Osteoblast (primary cell): ENCODE results near the gene SEC14L6. TPM values are rescaled to one million over a fixed set of nuclear protein-coding genes. Genes with fewer than 3 reads are reported as not detected.
"Not testable (repeated sequence)": the region's sequence is repeated elsewhere in the genome, so short reads cannot be mapped to it uniquely, and the experiment has no call there.

Experiments used
- DNase-seq: peaks from one replicate; pipeline ENCODE4 v3.0.0; 2011; ENCODE audit warnings: low spot score, mixed read lengths; ENCODE audit not compliant: insufficient read length; ENCODE audit errors: missing footprints
- H2AFZ ChIP-seq: 2 replicates; pipeline ENCODE4 v1.6.0; 2011; ENCODE audit warnings: mild to moderate bottlenecking, low read length
- H3K27ac ChIP-seq: 2 replicates; pipeline ENCODE4 v1.5.1; 2011; ENCODE audit warnings: mild to moderate bottlenecking, low read depth, low read length, moderate library complexity
- H3K27me3 ChIP-seq: 2 replicates; pipeline ENCODE4 v1.6.0; 2012; ENCODE audit warnings: mild to moderate bottlenecking, control low read depth, inconsistent platforms, low read length, moderate library complexity; ENCODE audit not compliant: insufficient read depth
- H3K36me3 ChIP-seq: 2 replicates; pipeline ENCODE4 v1.5.1; 2011; ENCODE audit warnings: mild to moderate bottlenecking, low read length, control low read depth, moderate library complexity; ENCODE audit not compliant: insufficient read depth
- H3K4me1 ChIP-seq: 2 replicates; pipeline ENCODE4 v1.5.1; 2011; ENCODE audit warnings: mild to moderate bottlenecking, low read length, control low read depth, moderate library complexity; ENCODE audit not compliant: insufficient read depth
- H3K4me2 ChIP-seq: 2 replicates; pipeline ENCODE4 v1.6.0; 2011; ENCODE audit warnings: mild to moderate bottlenecking, low read length; ENCODE audit not compliant: insufficient read depth
- H3K4me3 ChIP-seq: fragments of 200-600 bp; sonication (generic); 3 replicates; pipeline ENCODE4 v1.5.1; 2012; ENCODE audit warnings: mild to moderate bottlenecking, low read length, inconsistent platforms; ENCODE audit not compliant: insufficient read depth
- H3K79me2 ChIP-seq: 2 replicates; pipeline ENCODE4 v1.6.0; 2012; ENCODE audit warnings: mild to moderate bottlenecking, low read length, control low read depth, inconsistent platforms; ENCODE audit not compliant: insufficient read depth
- H3K9me3 ChIP-seq: 2 replicates; pipeline ENCODE4 v1.5.1; 2011; ENCODE audit warnings: low read depth, low read length, control low read depth
- H4K20me1 ChIP-seq: 2 replicates; pipeline ENCODE4 v1.6.0; 2012; ENCODE audit warnings: mild to moderate bottlenecking, low read length, control low read depth; ENCODE audit not compliant: insufficient read depth
- total RNA-seq: library from RNA; depleted of rRNA; stranded (reverse); fragments of >200 nt; gene quantifications from 2 replicates; pipeline ENCODE4 v1.2.3, GENCODE V29; 2012
- TF ChIP-seq, protein P1 (sequence below): IDR thresholded peaks from 2 replicates; pipeline ENCODE4 v1.5.1; 2011; ENCODE audit warnings: mild to moderate bottlenecking, low read depth, low read length, moderate library complexity; ENCODE audit errors: extremely low read depth

Gene SEC14L6
- total RNA-seq, 1 donor = not detected

DNA sequence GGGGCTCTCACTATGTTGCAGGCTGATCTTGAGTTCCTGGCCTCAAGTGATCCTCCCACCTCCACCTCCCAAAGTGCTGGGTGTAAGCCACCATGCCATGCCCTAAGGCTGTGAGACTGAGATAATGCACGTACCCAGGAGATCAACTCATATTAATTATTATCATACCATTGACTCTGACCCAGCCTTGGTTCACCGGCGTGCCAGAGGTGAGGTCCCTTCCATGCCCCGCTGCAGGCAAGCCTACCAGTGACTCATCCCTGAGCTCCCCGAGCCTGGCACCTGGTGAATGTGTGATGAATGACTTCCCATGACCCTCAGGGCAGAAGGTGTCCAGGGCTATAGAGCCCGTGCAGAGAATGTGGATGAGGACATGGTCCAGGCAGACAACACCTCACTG lies 15.8 kb upstream of the SEC14L6 start:
- Histone ChIP-seq H4K20me1 (no peaks in the 10 kb centered on the region), H3K27me3 (peaks cover 3% of the 10 kb centered on the region), H2AFZ (no peak overlapping the region), H3K9me3 (no peaks in the 10 kb centered on the region), H3K4me1 (no peaks in the 10 kb centered on the region), H3K36me3 (no peaks in the 10 kb centered on the region), H3K79me2 (no peaks in the 10 kb centered on the region), H3K4me2 (no peak overlapping the region), H3K4me3 (no peak overlapping the region), H3K27ac (no peak overlapping the region)
- peak; percentile 19 for DNase-seq
- TF ChIP-seq, protein P1, sequence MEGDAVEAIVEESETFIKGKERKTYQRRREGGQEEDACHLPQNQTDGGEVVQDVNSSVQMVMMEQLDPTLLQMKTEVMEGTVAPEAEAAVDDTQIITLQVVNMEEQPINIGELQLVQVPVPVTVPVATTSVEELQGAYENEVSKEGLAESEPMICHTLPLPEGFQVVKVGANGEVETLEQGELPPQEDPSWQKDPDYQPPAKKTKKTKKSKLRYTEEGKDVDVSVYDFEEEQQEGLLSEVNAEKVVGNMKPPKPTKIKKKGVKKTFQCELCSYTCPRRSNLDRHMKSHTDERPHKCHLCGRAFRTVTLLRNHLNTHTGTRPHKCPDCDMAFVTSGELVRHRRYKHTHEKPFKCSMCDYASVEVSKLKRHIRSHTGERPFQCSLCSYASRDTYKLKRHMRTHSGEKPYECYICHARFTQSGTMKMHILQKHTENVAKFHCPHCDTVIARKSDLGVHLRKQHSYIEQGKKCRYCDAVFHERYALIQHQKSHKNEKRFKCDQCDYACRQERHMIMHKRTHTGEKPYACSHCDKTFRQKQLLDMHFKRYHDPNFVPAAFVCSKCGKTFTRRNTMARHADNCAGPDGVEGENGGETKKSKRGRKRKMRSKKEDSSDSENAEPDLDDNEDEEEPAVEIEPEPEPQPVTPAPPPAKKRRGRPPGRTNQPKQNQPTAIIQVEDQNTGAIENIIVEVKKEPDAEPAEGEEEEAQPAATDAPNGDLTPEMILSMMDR = no peak

DNA sequence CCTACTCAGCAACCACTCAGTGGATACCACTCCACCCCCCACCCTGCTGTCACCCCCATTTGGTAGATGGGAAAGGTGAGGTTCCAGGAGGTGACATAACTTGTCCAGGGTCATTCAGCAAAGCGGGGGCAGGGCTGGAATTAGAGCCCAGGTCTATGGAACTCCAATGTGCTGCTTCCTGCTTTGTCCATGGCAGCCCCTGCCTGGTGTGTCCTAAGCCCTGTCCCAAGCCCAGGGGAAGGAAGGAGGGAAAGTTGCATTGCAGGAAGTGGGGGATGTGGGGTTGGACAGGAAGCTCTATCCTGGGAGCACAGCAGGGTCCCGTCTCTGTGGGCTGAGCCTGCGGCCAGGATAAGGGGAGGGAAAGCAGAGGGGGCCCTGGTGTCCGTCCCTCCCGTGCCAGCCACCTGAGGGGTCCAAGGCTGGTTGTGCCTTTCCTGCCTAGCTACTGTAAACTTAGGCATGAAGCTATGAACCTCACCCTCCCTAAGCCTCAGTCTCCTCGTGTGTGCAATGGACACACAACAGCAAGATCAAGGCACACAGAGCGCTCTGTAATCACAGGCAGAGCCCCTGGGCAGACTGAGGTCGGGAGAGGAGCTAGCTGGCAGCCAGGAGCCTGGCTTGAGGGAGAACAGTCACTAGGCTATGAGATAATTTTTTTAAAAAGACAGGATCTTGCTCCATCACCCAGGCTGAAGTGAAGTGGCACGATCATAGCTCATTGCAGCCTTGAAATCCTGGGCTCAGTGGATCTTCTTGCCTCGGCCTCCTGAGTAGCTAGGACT lies 15.1 kb upstream of the SEC14L6 start:
- H3K27me3 ChIP-seq = peaks cover 3% of the 10 kb centered on the region
- peak; percentile 57 for DNase-seq
- H3K36me3 ChIP-seq = no peaks in the 10 kb centered on the region
- no peak overlapping the region for H3K4me3 ChIP-seq
- H2AFZ ChIP-seq = no peak overlapping the region
- no peaks in the 10 kb centered on the region for H3K79me2 ChIP-seq
- no peak overlapping the region for H3K27ac ChIP-seq
- H4K20me1 ChIP-seq = no peaks in the 10 kb centered on the region
- no peak overlapping the region for H3K4me2 ChIP-seq
- no peaks in the 10 kb centered on the region for H3K4me1 ChIP-seq
- H3K9me3 ChIP-seq = no peaks in the 10 kb centered on the region
- TF ChIP-seq, protein P1 = no peak

GRCh38 chr22:30560643-30561202 lies 14.2 kb upstream of the SEC14L6 start:
- not testable (repeated sequence) for H3K27me3 ChIP-seq, H3K79me2 ChIP-seq, H2AFZ ChIP-seq, H3K4me2 ChIP-seq, H3K9me3 ChIP-seq, H3K4me3 ChIP-seq, H3K4me1 ChIP-seq, H3K27ac ChIP-seq, H4K20me1 ChIP-seq, H3K36me3 ChIP-seq
- TF ChIP-seq, protein P1 = peak; percentile 10
- DNase-seq = peak; percentile 59

DNA sequence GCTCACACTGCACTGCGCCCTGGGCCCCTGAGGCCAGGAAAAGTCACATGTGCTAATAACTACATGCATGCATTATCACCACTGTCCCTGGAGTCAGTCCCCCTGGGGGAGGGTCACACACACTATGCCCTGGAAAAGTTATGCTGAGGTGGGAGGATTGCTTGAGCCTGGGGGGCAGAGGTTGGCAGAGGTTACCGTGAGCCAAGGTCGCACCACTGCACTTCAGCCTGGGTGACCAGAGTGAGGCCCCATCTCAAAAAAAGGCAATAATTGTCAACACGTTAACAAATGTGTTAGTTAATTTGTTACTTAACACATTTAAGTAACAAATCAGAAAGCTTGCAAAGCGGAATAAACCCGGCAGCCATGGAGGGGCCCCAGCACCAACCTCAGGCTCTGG lies 13.3 kb upstream of the SEC14L6 start:
- Histone ChIP-seq H3K27ac (no peak overlapping the region), H3K36me3 (no peaks in the 10 kb centered on the region), H2AFZ (no peak overlapping the region), H3K4me2 (no peak overlapping the region), H4K20me1 (no peaks in the 10 kb centered on the region), H3K4me3 (no peak overlapping the region), H3K27me3 (peaks cover 3% of the 10 kb centered on the region), H3K9me3 (no peaks in the 10 kb centered on the region), H3K4me1 (no peaks in the 10 kb centered on the region), H3K79me2 (no peaks in the 10 kb centered on the region)
- DNase-seq = peak; percentile 37
- TF ChIP-seq, protein P1 = no peak
